ENCODE measurements around the gene PDLIM5.

DNA sequence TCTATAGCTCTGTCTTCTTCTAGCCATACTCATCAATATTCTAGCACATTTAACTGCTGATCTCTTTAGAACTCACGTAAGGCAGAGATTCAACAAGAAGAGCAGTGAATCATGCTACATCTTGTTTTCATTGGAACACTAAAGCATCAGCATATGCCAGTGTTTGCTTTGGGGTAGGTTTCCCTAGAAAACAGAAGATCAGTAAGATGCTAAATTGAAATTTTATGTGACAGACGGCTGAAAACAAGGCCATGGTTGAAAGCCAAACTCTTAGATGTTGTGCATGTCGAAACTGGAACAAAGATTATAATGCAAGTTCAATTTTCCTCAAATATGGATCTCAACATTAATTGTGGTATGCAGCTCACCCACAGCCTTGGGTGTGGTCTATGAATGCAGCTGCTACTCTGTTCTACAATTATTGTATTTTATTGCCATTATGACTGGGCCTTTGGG lies 107.6 kb downstream of the PDLIM5 start:
- TF ChIP-seq, protein P1, sequence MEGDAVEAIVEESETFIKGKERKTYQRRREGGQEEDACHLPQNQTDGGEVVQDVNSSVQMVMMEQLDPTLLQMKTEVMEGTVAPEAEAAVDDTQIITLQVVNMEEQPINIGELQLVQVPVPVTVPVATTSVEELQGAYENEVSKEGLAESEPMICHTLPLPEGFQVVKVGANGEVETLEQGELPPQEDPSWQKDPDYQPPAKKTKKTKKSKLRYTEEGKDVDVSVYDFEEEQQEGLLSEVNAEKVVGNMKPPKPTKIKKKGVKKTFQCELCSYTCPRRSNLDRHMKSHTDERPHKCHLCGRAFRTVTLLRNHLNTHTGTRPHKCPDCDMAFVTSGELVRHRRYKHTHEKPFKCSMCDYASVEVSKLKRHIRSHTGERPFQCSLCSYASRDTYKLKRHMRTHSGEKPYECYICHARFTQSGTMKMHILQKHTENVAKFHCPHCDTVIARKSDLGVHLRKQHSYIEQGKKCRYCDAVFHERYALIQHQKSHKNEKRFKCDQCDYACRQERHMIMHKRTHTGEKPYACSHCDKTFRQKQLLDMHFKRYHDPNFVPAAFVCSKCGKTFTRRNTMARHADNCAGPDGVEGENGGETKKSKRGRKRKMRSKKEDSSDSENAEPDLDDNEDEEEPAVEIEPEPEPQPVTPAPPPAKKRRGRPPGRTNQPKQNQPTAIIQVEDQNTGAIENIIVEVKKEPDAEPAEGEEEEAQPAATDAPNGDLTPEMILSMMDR (IDR thresholded peaks at IDR 0.05; ENCODE audit: low read depth, low read length, poor library complexity, severe bottlenecking), result no peak
- TF ChIP-seq EZH2phosphoT487 (IDR thresholded peaks at IDR 0.05; ENCODE audit: borderline replicate concordance, low read length), result no peak
